ENCODE data around the gene ABCA2.

GRCh38 chr9:137068539-137069507, 40.8 kb upstream of the ABCA2 start:
- TF ChIP-seq POLR2A (IDR thresholded peaks at IDR 0.05; ENCODE audit: low read length) = no peak
- no peak for TF ChIP-seq GATA1 (IDR thresholded peaks at IDR 0.05; ENCODE audit: low read depth, low read length)

All from erythroblast (primary cell).